Muscle layer of duodenum (tissue), 2 donors: ENCODE measurements around the gene DYSF.

ENCODE experiments used
- H3K27ac ChIP-seq: one replicate; pipeline ENCODE4 v1.7.0; 2013; ENCODE audit warnings: mild to moderate bottlenecking, low read length
- H3K27me3 ChIP-seq: one replicate; pipeline ENCODE4 v1.7.0; 2013; ENCODE audit warnings: low read depth, mild to moderate bottlenecking, control low read depth, low read length
- H3K36me3 ChIP-seq, 2 donors: one replicate each; pipeline ENCODE4 v1.7.0; 2013; ENCODE audit warnings: low read length in 2 of 2, control low read depth in 1 of 2, mild to moderate bottlenecking in 1 of 2; ENCODE audit not compliant: insufficient read depth in 2 of 2, control insufficient read depth in 1 of 2
- H3K4me1 ChIP-seq, 2 donors: one replicate each; pipeline ENCODE4 v1.7.0; 2013; ENCODE audit warnings: low read length in 2 of 2, mild to moderate bottlenecking in 2 of 2, control low read depth in 1 of 2, moderate library complexity in 1 of 2; ENCODE audit not compliant: insufficient read depth in 2 of 2, control insufficient read depth in 1 of 2
- H3K4me3 ChIP-seq, 2 donors: one replicate each; pipeline ENCODE4 v1.7.0; 2013; ENCODE audit warnings: low read length in 2 of 2, low read depth in 1 of 2, mild to moderate bottlenecking in 1 of 2
- H3K9me3 ChIP-seq, 2 donors: one replicate each; pipeline ENCODE4 v1.7.0; 2013; ENCODE audit warnings: low read length in 2 of 2, control low read depth in 1 of 2, mild to moderate bottlenecking in 1 of 2; ENCODE audit not compliant: control insufficient read depth in 1 of 2
- donor health status: healthy.

The DYSF gene

GRCh38 chr2:71457123-71457915 lies 4.0 kb downstream of the DYSF start:
- no peaks in the 10 kb centered on the region for H3K9me3 ChIP-seq
- H3K27ac ChIP-seq: no peak overlapping the region
- no peaks in the 10 kb centered on the region for H3K27me3 ChIP-seq
- peaks cover 15 to 63% of the 10 kb centered on the region in 2 donors for H3K4me1 ChIP-seq
- no peak overlapping the region for H3K4me3 ChIP-seq
- H3K36me3 ChIP-seq: no peaks in the 10 kb centered on the region

- Histone ChIP-seq H3K4me3 (no peak overlapping the region), H3K36me3 (no peaks in the 10 kb centered on the region), H3K4me1 (peaks cover 15 to 62% of the 10 kb centered on the region in 2 donors), H3K27me3 (no peaks in the 10 kb centered on the region), H3K27ac (no peak overlapping the region), H3K9me3 (no peaks in the 10 kb centered on the region)
Measured at GRCh38 chr2:71457923-71458322, 4.6 kb downstream of the DYSF start.

GRCh38 chr2:71458413-71459083 lies 5.2 kb downstream of the DYSF start:
- peaks cover 12 to 64% of the 10 kb centered on the region in 2 donors for H3K4me1 ChIP-seq
- H3K27ac ChIP-seq: no peak overlapping the region
- H3K4me3 ChIP-seq: no peak overlapping the region
- no peaks in the 10 kb centered on the region for H3K27me3 ChIP-seq
- no peaks in the 10 kb centered on the region for H3K9me3 ChIP-seq
- no peaks in the 10 kb centered on the region for H3K36me3 ChIP-seq

GRCh38 chr2:71459084-71459431 lies 5.7 kb downstream of the DYSF start:
- no peaks in the 10 kb centered on the region for H3K9me3 ChIP-seq
- no peak overlapping the region for H3K4me3 ChIP-seq
- no peak overlapping the region for H3K27ac ChIP-seq
- no peaks in the 10 kb centered on the region for H3K36me3 ChIP-seq
- H3K4me1 ChIP-seq: peaks cover 12 to 59% of the 10 kb centered on the region in 2 donors
- no peaks in the 10 kb centered on the region for H3K27me3 ChIP-seq

GRCh38 chr2:71460056-71460455 lies 6.7 kb downstream of the DYSF start:
- Histone ChIP-seq H3K4me3 (no peak overlapping the region), H3K36me3 (no peaks in the 10 kb centered on the region), H3K27me3 (no peaks in the 10 kb centered on the region), H3K27ac (no peak overlapping the region), H3K9me3 (no peaks in the 10 kb centered on the region), H3K4me1 (peaks cover 12 to 50% of the 10 kb centered on the region in 2 donors)

GRCh38 chr2:71460595-71461303 lies 7.4 kb downstream of the DYSF start:
- no peak overlapping the region for H3K4me3 ChIP-seq
- peaks cover 12 to 50% of the 10 kb centered on the region in 2 donors for H3K4me1 ChIP-seq
- H3K27ac ChIP-seq: no peak overlapping the region
- no peaks in the 10 kb centered on the region for H3K27me3 ChIP-seq
- no peaks in the 10 kb centered on the region for H3K9me3 ChIP-seq
- H3K36me3 ChIP-seq: no peaks in the 10 kb centered on the region

GRCh38 chr2:71461304-71461671 lies 7.9 kb downstream of the DYSF start:
- no peak overlapping the region for H3K27ac ChIP-seq
- H3K27me3 ChIP-seq: no peaks in the 10 kb centered on the region
- no peaks in the 10 kb centered on the region for H3K9me3 ChIP-seq
- peaks cover 12 to 50% of the 10 kb centered on the region in 2 donors for H3K4me1 ChIP-seq
- no peaks in the 10 kb centered on the region for H3K36me3 ChIP-seq
- no peak overlapping the region for H3K4me3 ChIP-seq

- Histone ChIP-seq H3K4me1 (peaks cover 7 to 46% of the 10 kb centered on the region in 2 donors), H3K27ac (no peak overlapping the region), H3K36me3 (no peaks in the 10 kb centered on the region), H3K9me3 (no peaks in the 10 kb centered on the region), H3K27me3 (no peaks in the 10 kb centered on the region), H3K4me3 (no peak overlapping the region)
Measured at GRCh38 chr2:71462056-71462605, 8.8 kb downstream of the DYSF start.

GRCh38 chr2:71462641-71463341 lies 9.4 kb downstream of the DYSF start:
- H3K4me1 ChIP-seq: peaks cover 7 to 39% of the 10 kb centered on the region in 2 donors
- H3K27me3 ChIP-seq: no peaks in the 10 kb centered on the region

GRCh38 chr2:71463342-71463654 lies 9.9 kb downstream of the DYSF start:
- Histone ChIP-seq H3K27me3 (no peaks in the 10 kb centered on the region), H3K9me3 (no peaks in the 10 kb centered on the region), H3K4me3 (no peak overlapping the region), H3K4me1 (peaks cover 7 to 35% of the 10 kb centered on the region in 2 donors), H3K36me3 (no peaks in the 10 kb centered on the region), H3K27ac (no peak overlapping the region)

More at GRCh38 chr2:71462641-71463341, 9.4 kb downstream of the DYSF start:
- no peak overlapping the region for H3K4me3 ChIP-seq
- H3K9me3 ChIP-seq: no peaks in the 10 kb centered on the region
- no peaks in the 10 kb centered on the region for H3K36me3 ChIP-seq
- no peak overlapping the region for H3K27ac ChIP-seq

GRCh38 chr2:71464389-71464788 lies 11.0 kb downstream of the DYSF start:
- Histone ChIP-seq H3K9me3 (no peaks in the 10 kb centered on the region), H3K4me1 (peaks cover 0 to 28% of the 10 kb centered on the region in 2 donors), H3K36me3 (no peaks in the 10 kb centered on the region), H3K27me3 (no peaks in the 10 kb centered on the region), H3K4me3 (no peak overlapping the region), H3K27ac (no peak overlapping the region)
